Measurements from ENCODE around the gene CDK5RAP2.
"Not testable (repeated sequence)": the region's sequence is repeated elsewhere in the genome, so short reads cannot be mapped to it uniquely, and the experiment has no call there.

Gene CDK5RAP2

GRCh38 chr9:120571443-120572257 is 8.3 kb downstream of the CDK5RAP2 start:
- no peak for TF ChIP-seq POLR2A (IDR thresholded peaks at IDR 0.05; ENCODE audit: low read depth, low read length)
- DNase-seq (ENCODE audit: insufficient read length, low spot score) (no peak), FAIRE-seq (no peak)

- DNase-seq (ENCODE audit: insufficient read length, low spot score), result no peak
- FAIRE-seq, result no peak
- no peak for TF ChIP-seq POLR2A (IDR thresholded peaks at IDR 0.05; ENCODE audit: low read depth, low read length)
Observed at GRCh38 chr9:120570296-120570695, 9.7 kb downstream of the CDK5RAP2 start.

- DNase-seq (ENCODE audit: insufficient read length, low spot score) (no peak), FAIRE-seq (no peak)
- no peak for TF ChIP-seq POLR2A (IDR thresholded peaks at IDR 0.05; ENCODE audit: low read depth, low read length)
Observed at GRCh38 chr9:120569556-120569955, 10.4 kb downstream of the CDK5RAP2 start.

GRCh38 chr9:120568816-120569215 is 11.2 kb downstream of the CDK5RAP2 start:
- TF ChIP-seq POLR2A (IDR thresholded peaks at IDR 0.05; ENCODE audit: low read depth, low read length), result no peak
- FAIRE-seq, result no peak
- DNase-seq (ENCODE audit: insufficient read length, low spot score), result no peak

DNA sequence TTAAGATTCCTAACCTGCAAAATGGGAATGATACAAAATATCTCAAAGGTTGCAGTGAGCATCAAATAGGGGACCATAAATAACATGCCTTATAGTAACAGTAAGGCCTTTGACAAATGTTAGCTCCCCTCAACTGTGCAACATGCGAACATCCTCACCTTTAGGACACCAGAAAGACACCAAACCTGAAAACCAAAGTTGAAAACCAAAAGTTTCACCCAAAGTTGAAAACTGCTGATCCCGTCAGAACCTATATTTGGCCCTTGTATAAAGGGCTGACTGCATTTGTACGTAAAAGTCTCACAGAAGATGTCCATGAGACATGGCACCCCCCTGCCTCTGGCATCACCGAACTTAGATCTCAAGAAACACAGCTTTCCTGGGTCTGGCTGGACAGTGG is 12.1 kb downstream of the CDK5RAP2 start:
- TF ChIP-seq POLR2A (IDR thresholded peaks at IDR 0.05; ENCODE audit: low read depth, low read length), result no peak
- DNase-seq (ENCODE audit: insufficient read length, low spot score) (no peak), FAIRE-seq (no peak)

GRCh38 chr9:120567081-120567480 is 12.9 kb downstream of the CDK5RAP2 start:
- no peak for FAIRE-seq
- TF ChIP-seq POLR2A (IDR thresholded peaks at IDR 0.05; ENCODE audit: low read depth, low read length), result no peak
- no peak for DNase-seq (ENCODE audit: insufficient read length, low spot score)

GRCh38 chr9:120564589-120564988 is 15.4 kb downstream of the CDK5RAP2 start:
- FAIRE-seq (no peak), DNase-seq (ENCODE audit: insufficient read length, low spot score) (no peak)
- TF ChIP-seq POLR2A (IDR thresholded peaks at IDR 0.05; ENCODE audit: low read depth, low read length), result no peak

DNA sequence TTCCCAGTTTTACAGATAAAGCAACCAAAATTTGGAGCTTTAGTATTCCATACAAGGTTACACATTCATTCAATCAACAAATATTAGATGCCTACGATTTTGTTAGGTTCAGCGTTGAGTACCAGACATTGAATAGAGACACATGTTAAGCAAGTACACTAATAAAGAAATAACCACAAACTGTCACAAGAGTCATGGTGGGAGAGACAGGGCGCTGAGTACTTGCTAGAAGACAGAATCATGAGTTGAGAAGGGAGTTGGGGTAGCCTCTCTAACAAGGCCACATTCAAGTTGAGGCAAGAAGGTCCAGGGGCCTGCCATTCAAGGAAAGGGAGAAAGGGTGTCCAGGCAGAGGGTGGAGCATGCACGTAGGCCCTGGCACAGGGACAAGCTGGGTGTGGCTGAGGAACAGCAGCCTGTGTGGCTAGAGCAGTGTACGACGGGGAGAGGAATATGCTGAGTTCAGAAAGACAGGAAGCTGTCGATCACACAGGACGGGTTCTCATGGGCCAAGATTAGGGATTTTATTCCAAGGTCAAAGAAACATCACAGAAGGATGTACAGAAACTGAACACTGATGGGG is 17.0 kb downstream of the CDK5RAP2 start:
- TF ChIP-seq POLR2A (IDR thresholded peaks at IDR 0.05; ENCODE audit: low read depth, low read length), result no peak
- FAIRE-seq, result no peak
- no peak for DNase-seq (ENCODE audit: insufficient read length, low spot score)

DNA sequence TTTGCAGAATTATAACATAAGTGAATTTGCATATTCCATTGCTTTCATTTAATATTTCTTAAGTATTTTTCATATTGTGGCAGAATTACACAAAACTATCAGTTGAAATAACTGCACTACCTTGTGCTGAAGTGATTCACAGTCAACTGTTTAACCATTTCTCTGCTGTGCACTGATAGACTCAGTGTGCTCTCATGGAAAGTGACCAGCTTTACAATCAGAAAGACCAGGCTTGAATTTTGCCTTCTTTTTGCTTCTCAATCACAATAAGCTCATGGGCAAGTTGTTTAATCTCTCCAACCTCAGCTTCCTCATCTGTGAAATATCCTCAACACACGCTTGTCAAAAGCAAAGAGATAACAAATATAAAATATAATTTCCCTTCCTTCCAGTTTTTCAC is 18.3 kb downstream of the CDK5RAP2 start:
- FAIRE-seq (no peak), DNase-seq (ENCODE audit: insufficient read length, low spot score) (no peak)
- TF ChIP-seq POLR2A (IDR thresholded peaks at IDR 0.05; ENCODE audit: low read depth, low read length), result no peak

GRCh38 chr9:120559546-120559945 is 20.4 kb downstream of the CDK5RAP2 start:
- DNase-seq (ENCODE audit: insufficient read length, low spot score) (no peak), FAIRE-seq (no peak)
- TF ChIP-seq POLR2A (IDR thresholded peaks at IDR 0.05; ENCODE audit: low read depth, low read length), result no peak

DNA sequence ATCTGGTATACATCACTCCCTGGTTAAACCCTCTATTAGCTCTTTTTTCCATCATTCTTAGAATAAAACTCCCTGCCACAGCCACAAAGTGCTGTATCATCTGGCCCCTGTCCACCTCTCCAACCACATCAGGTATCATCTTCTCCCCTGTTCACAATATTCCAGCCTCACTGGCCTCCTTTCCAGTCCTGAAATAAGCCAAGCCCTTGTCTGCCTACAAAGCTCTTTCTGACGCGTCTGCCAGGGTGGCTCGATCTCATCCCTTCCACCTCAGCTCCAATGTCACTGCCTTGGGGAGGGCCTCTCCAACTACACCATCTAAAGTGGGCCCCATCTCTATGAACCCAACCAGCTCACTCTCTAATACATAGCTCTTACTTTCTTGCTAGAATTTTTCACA is 21.5 kb downstream of the CDK5RAP2 start:
- no peak for FAIRE-seq
- no peak for DNase-seq (ENCODE audit: insufficient read length, low spot score)
- no peak for TF ChIP-seq POLR2A (IDR thresholded peaks at IDR 0.05; ENCODE audit: low read depth, low read length)

DNA sequence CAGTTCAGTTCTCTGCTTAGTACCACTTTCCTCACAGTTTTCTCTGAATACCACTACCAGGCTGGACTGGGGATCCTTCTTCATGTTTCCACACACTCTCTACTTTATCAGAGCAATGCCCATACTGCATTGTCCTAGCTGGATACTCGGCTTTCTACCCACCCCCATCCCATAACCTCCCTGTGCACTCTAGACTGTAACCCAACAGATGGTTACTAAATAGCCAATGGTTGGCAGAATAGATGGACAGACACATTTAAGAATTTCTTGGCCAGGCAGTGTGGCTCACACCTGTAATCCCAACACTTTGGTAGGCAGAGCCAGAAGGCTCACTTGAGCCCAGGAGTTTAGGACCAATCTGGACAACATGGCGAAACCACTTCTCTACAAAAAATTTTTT is 22.8 kb downstream of the CDK5RAP2 start:
- FAIRE-seq (peak; percentile 6), DNase-seq (ENCODE audit: insufficient read length, low spot score) (no peak)
- no peak for TF ChIP-seq POLR2A (IDR thresholded peaks at IDR 0.05; ENCODE audit: low read depth, low read length)

DNA sequence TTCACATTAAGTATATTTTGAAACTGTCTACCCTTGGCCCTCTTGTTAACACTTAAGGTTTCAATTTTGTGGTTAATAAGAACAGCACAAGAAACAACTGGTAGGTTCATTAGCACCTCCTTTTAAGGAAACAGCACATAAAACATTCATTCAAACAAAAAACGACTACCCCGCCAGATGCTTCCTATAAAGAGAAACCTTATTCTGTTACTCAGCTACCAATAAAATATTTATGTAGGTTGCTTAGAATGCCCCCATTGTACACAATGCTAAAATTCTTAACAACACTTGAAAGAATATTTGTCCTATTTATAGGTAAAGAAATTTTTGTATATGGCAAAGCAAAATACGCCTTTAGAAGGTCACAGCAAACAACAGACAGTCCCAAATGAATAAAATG is 23.2 kb downstream of the CDK5RAP2 start:
- DNase-seq (ENCODE audit: insufficient read length, low spot score), result no peak
- no peak for TF ChIP-seq POLR2A (IDR thresholded peaks at IDR 0.05; ENCODE audit: low read depth, low read length)
- no peak for FAIRE-seq

- DNase-seq (ENCODE audit: insufficient read length, low spot score), result no peak
- no peak for TF ChIP-seq POLR2A (IDR thresholded peaks at IDR 0.05; ENCODE audit: low read depth, low read length)
- FAIRE-seq, result peak; percentile 75
Observed at GRCh38 chr9:120555839-120556238, 24.1 kb downstream of the CDK5RAP2 start.

GRCh38 chr9:120552210-120552704 is 27.7 kb downstream of the CDK5RAP2 start:
- not testable (repeated sequence) for FAIRE-seq; DNase-seq (ENCODE audit: insufficient read length, low spot score)

All from H54 (cell line).